Vagina (tissue), 2 donors: ENCODE measurements around the gene THOC1.

ENCODE experiments used
- CTCF ChIP-seq, 3 experiments: fragments of 450-650 bp in 2 of 3; fragments of 200-600 bp in 1 of 3; sonication (generic) in 1 of 3; IDR thresholded peaks; one replicate each; pipeline ENCODE4 v1.5.1; 2017 to 2019; ENCODE audit warnings: antibody characterized with exemption in 3 of 3, mild to moderate bottlenecking in 2 of 3, moderate library complexity in 2 of 3
- POLR2A ChIP-seq, 2 donors: fragments of 450-650 bp; IDR thresholded peaks; one replicate each; pipeline ENCODE4 v1.6.1; 2017; ENCODE audit warnings: antibody characterized with exemption in 2 of 2, mild to moderate bottlenecking in 2 of 2, moderate library complexity in 2 of 2

DNA sequence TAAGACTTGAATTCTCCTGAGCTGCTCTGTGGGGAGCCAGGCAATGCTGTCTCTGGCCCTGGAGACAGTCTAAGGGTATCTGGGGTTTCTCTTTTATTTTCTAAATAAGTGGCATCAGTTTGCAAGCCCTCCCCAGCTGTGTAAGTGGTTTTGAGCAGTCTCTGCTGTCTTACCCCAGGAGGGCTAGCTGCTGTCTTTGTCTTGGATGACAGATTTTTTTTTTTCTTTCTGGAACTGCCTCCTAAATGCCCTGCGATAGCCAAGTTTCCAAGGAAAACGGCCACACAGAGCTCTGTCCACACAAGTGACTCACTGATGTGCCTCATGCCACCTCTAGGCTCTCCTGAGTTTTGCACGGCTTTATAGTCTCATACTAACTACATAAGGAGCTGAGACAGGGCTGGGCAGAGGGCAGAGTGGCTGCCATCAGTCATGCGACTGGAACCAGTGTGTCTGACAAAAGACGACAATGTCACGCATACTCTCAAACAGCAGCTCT lies 37.2 kb upstream of the THOC1 start:
- TF ChIP-seq CTCF (IDR thresholded peaks at IDR 0.05): no peak
- TF ChIP-seq POLR2A (IDR thresholded peaks at IDR 0.05): no peak
